ENCODE data around the gene ZKSCAN7. TPM values are rescaled to one million over a fixed set of nuclear protein-coding genes. Genes with fewer than 3 reads are reported as not detected.

Gene ZKSCAN7
- 7.4 TPM in 2 replicates for total RNA-seq
- long read RNA-seq, partial matches to known transcripts = 5 of 25 reads
- long read RNA-seq, other reads (novel, unspliced or antisense) = 13 of 25 reads

GRCh38 chr3:44554626-44555592 is at the start of gene ZKSCAN7:
TSS of gene ZKSCAN7 (plus strand) at chr3:44555193. CDS start at chr3:44557048, 1,855 bp downstream.
- H3K27me3 Mint-ChIP-seq (ENCODE audit: unreplicated experiment) = peaks cover 11% of the 10 kb centered on the region
- H3K36me3 Mint-ChIP-seq (ENCODE audit: unreplicated experiment) = peaks cover 19% of the 10 kb centered on the region
- TF ChIP-seq CTCF (IDR thresholded peaks at IDR 0.05) = peak; percentile 39
- peaks cover 21% of the 10 kb centered on the region for H3K4me1 Mint-ChIP-seq (ENCODE audit: unreplicated experiment)
- H3K4me3 Mint-ChIP-seq (ENCODE audit: unreplicated experiment) = peak within 1 kb of the TSS; percentile 94
- H3K27ac Mint-ChIP-seq (ENCODE audit: unreplicated experiment) = peak within 1 kb of the TSS; percentile 97
- DNase-seq (ENCODE audit: extremely low spot score, unreplicated experiment) = peak; percentile 89
- H3K9me3 Mint-ChIP-seq (ENCODE audit: unreplicated experiment) = no peaks in the 10 kb centered on the region

DNA sequence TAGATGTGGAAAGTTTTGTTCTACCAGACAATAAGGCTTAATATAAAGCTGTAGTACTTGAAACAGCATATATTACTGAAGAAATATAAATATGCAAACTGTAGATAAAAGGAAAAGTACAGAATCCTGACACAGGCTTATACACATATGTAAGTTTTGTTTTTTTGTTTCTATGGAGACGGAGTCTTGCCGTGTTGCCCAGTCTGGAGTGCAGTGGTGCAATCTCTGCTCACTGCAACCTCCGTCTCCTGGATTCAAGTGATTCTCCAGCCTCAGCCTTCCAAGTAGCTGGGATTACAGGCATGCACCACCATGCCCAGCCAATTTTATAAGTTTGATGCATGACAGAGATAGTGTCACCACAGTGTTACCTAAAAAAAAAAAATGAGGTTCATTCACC is 48.4 kb upstream of the ZKSCAN7 start:
- Mint-ChIP-seq H3K36me3 (ENCODE audit: unreplicated experiment) (peaks cover 31% of the 10 kb centered on the region), H3K27ac (ENCODE audit: unreplicated experiment) (no peak overlapping the region), H3K27me3 (ENCODE audit: unreplicated experiment) (no peaks in the 10 kb centered on the region), H3K4me3 (ENCODE audit: unreplicated experiment) (no peak overlapping the region), H3K4me1 (ENCODE audit: unreplicated experiment) (peaks cover 29% of the 10 kb centered on the region), H3K9me3 (ENCODE audit: unreplicated experiment) (peaks cover 21% of the 10 kb centered on the region)
- TF ChIP-seq CTCF (IDR thresholded peaks at IDR 0.05) = no peak
- DNase-seq (ENCODE audit: extremely low spot score, unreplicated experiment) = no peak

DNA sequence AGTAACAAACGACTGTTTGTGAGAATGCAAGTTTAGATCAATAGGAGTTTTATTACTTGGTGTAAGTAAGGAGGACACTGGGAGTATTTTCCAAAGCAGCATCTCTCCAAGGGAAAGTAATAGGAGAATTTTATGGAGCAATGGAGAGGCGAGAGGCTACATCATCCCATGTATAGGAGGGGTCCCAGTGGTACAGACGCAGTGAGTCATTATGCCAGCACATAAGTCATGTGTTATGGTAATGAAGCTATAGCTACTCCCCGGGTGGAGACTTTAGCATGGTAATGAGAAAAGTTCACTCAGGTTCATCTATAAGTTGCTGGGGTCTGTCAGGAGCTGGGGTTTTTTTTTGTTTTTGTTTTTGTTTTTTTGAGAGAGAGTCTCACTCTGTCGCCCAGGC is 48.0 kb upstream of the ZKSCAN7 start:
- no peak for DNase-seq (ENCODE audit: extremely low spot score, unreplicated experiment)
- Mint-ChIP-seq H3K4me1 (ENCODE audit: unreplicated experiment) (peaks cover 31% of the 10 kb centered on the region), H3K27ac (ENCODE audit: unreplicated experiment) (no peak overlapping the region), H3K36me3 (ENCODE audit: unreplicated experiment) (peaks cover 27% of the 10 kb centered on the region), H3K4me3 (ENCODE audit: unreplicated experiment) (no peak overlapping the region), H3K9me3 (ENCODE audit: unreplicated experiment) (peaks cover 21% of the 10 kb centered on the region), H3K27me3 (ENCODE audit: unreplicated experiment) (no peaks in the 10 kb centered on the region)
- no peak for TF ChIP-seq CTCF (IDR thresholded peaks at IDR 0.05)

GRCh38 chr3:44509393-44509921 is 45.5 kb upstream of the ZKSCAN7 start:
- no peak for DNase-seq (ENCODE audit: extremely low spot score, unreplicated experiment)
- H3K4me3 Mint-ChIP-seq (ENCODE audit: unreplicated experiment) = peak overlapping the region; percentile 94

More at GRCh38 chr3:44509393-44509921, 45.5 kb upstream of the ZKSCAN7 start:
- H3K4me1 Mint-ChIP-seq (ENCODE audit: unreplicated experiment) = peaks cover 31% of the 10 kb centered on the region
- peaks cover 9% of the 10 kb centered on the region for H3K9me3 Mint-ChIP-seq (ENCODE audit: unreplicated experiment)
- H3K27ac Mint-ChIP-seq (ENCODE audit: unreplicated experiment) = peak overlapping the region; percentile 8
- no peak for TF ChIP-seq CTCF (IDR thresholded peaks at IDR 0.05)
- peaks cover 14% of the 10 kb centered on the region for H3K36me3 Mint-ChIP-seq (ENCODE audit: unreplicated experiment)
- no peaks in the 10 kb centered on the region for H3K27me3 Mint-ChIP-seq (ENCODE audit: unreplicated experiment)
